SH-SY5Y (cell line): ENCODE measurements around the gene CYTH3.

Experiments used
- GATA2 ChIP-seq: IDR thresholded peaks from 2 replicates; pipeline ENCODE4 v1.6.1; 2011; ENCODE audit warnings: mild to moderate bottlenecking, low read depth, low read length
- GATA3 ChIP-seq: IDR thresholded peaks from 2 replicates; pipeline ENCODE4 v1.6.1; 2011; ENCODE audit warnings: low read depth, mild to moderate bottlenecking, low read length, moderate library complexity

CYTH3 gene

GRCh38 chr7:6288270-6288860 lies 15.9 kb upstream of the CYTH3 start:
- no peak for TF ChIP-seq GATA2
- TF ChIP-seq GATA3, result no peak

- TF ChIP-seq GATA2 (no peak), GATA3 (no peak)
Measured at GRCh38 chr7:6286486-6286885, 14.1 kb upstream of the CYTH3 start.

GRCh38 chr7:6284461-6285360 lies 12.3 kb upstream of the CYTH3 start:
- TF ChIP-seq GATA2, result no peak
- TF ChIP-seq GATA3, result no peak

- TF ChIP-seq GATA2 (no peak), GATA3 (no peak)
Measured at GRCh38 chr7:6284055-6284400, 11.6 kb upstream of the CYTH3 start.

GRCh38 chr7:6279937-6280336 lies 7.5 kb upstream of the CYTH3 start:
- no peak for TF ChIP-seq GATA2
- TF ChIP-seq GATA3, result no peak

- TF ChIP-seq GATA3, result no peak
- TF ChIP-seq GATA2, result no peak
Measured at GRCh38 chr7:6279341-6279740, 6.9 kb upstream of the CYTH3 start.

GRCh38 chr7:6278749-6279310 lies 6.4 kb upstream of the CYTH3 start:
- no peak for TF ChIP-seq GATA2
- TF ChIP-seq GATA3, result no peak

- TF ChIP-seq GATA2 (no peak), GATA3 (no peak)
Measured at GRCh38 chr7:6277476-6277875, 5.1 kb upstream of the CYTH3 start.

GRCh38 chr7:6276911-6277408 lies 4.5 kb upstream of the CYTH3 start:
- TF ChIP-seq GATA2 (no peak), GATA3 (no peak)

GRCh38 chr7:6274743-6275142 lies 2.3 kb upstream of the CYTH3 start:
- TF ChIP-seq GATA3, result no peak
- TF ChIP-seq GATA2, result no peak

GRCh38 chr7:6273917-6274630 lies 1.6 kb upstream of the CYTH3 start:
- TF ChIP-seq GATA3, result no peak
- TF ChIP-seq GATA2, result no peak

GRCh38 chr7:6273380-6273837 lies 985 bp upstream of the CYTH3 start:
- TF ChIP-seq GATA2 (no peak), GATA3 (no peak)

GRCh38 chr7:6271694-6272440 lies 557 bp downstream of the CYTH3 start:
- TF ChIP-seq GATA3, result no peak
- TF ChIP-seq GATA2, result no peak
